NCI-H2227 (cell line): ENCODE results near the gene DNAJC3.
"Not testable (repeated sequence)": the region's sequence is repeated elsewhere in the genome, so short reads cannot be mapped to it uniquely, and the experiment has no call there.

Source experiments
- DNase-seq: peaks from one replicate; lab custom pipeline; 2025; ENCODE audit not compliant: unreplicated experiment; lab: John Stamatoyannopoulos, UW

DNAJC3 gene

GRCh38 chr13:95676762-95677563 lies at the start of gene DNAJC3:
TSS of gene DNAJC3 (plus strand) at chr13:95677139. CDS start at chr13:95677256, 117 bp downstream.
- peak; percentile 95 for DNase-seq

- no peak for DNase-seq
These were observed 49.3 kb upstream of the DNAJC3 start for GRCh38 chr13:95627590-95627989.

- no peak for DNase-seq
These were observed 48.5 kb upstream of the DNAJC3 start for GRCh38 chr13:95628488-95628887.

- no peak for DNase-seq
These were observed 47.9 kb upstream of the DNAJC3 start for GRCh38 chr13:95629071-95629470.

GRCh38 chr13:95630593-95630992 lies 46.3 kb upstream of the DNAJC3 start:
- no peak for DNase-seq

- DNase-seq, result no peak
These were observed 40.1 kb upstream of the DNAJC3 start for GRCh38 chr13:95636853-95637252.

GRCh38 chr13:95641291-95642027 lies 35.5 kb upstream of the DNAJC3 start:
- peak; percentile 35 for DNase-seq

- peak; percentile 42 for DNase-seq
These were observed 34.8 kb upstream of the DNAJC3 start for GRCh38 chr13:95642028-95642621.

- no peak for DNase-seq
These were observed 33.9 kb upstream of the DNAJC3 start for GRCh38 chr13:95642999-95643398.

- DNase-seq, result peak; percentile 13
These were observed 33.4 kb upstream of the DNAJC3 start for GRCh38 chr13:95643571-95643935.

GRCh38 chr13:95643936-95644598 lies 32.9 kb upstream of the DNAJC3 start:
- peak; percentile 39 for DNase-seq

- DNase-seq, result peak; percentile 88
These were observed 32.3 kb upstream of the DNAJC3 start, which contains the start of gene DZIP1 for GRCh38 chr13:95644601-95645052. TSS of gene DZIP1 (minus strand) at chr13:95644706. CDS start at chr13:95642029, 2,677 bp downstream.

- DNase-seq, result no peak
These were observed 29.6 kb upstream of the DNAJC3 start for GRCh38 chr13:95647321-95647720.

- no peak for DNase-seq
These were observed 26.2 kb upstream of the DNAJC3 start for GRCh38 chr13:95650696-95651095.

GRCh38 chr13:95652244-95652764 lies 24.6 kb upstream of the DNAJC3 start:
- DNase-seq, result no peak

- DNase-seq, result no peak
These were observed 24.1 kb upstream of the DNAJC3 start for GRCh38 chr13:95652821-95653220.

GRCh38 chr13:95656386-95657015 lies 20.4 kb upstream of the DNAJC3 start:
- DNase-seq, result no peak

- no peak for DNase-seq
These were observed 17.4 kb upstream of the DNAJC3 start for GRCh38 chr13:95659500-95659899.

GRCh38 chr13:95660981-95661581 lies 15.9 kb upstream of the DNAJC3 start:
- DNase-seq, result peak; percentile 15

- DNase-seq, result not testable (repeated sequence)
These were observed 9.7 kb upstream of the DNAJC3 start for GRCh38 chr13:95667235-95667634.
